HCT116 (cell line): ENCODE results near the gene ROBO1.

Experiments
- ATF3 ChIP-seq: IDR thresholded peaks from 2 replicates; pipeline ENCODE4 v1.6.1; 2012
- CEBPB ChIP-seq: IDR thresholded peaks from 2 replicates; pipeline ENCODE4 v1.6.1; 2012; ENCODE audit warnings: low read depth
- CTCF ChIP-seq, 3 experiments: fragments of 200-600 bp in 1 of 3; sonication (generic) in 1 of 3; IDR thresholded peaks in 2 of 3; conservative IDR thresholded peaks in 1 of 3; 2 replicates each; pipeline ENCODE4 v1.5.1; 2012 to 2017; ENCODE audit warnings: low read depth in 2 of 3, low read length in 2 of 3, antibody characterized with exemption in 1 of 3, borderline replicate concordance in 1 of 3, control low read depth in 1 of 3, mild to moderate bottlenecking in 1 of 3, mixed read lengths in 1 of 3, mixed run types in 1 of 3, moderate library complexity in 1 of 3; ENCODE audit not compliant: insufficient read depth in 1 of 3
- EGR1 ChIP-seq: IDR thresholded peaks from 2 replicates; pipeline ENCODE4 v1.6.1; 2012; ENCODE audit warnings: low read depth
- EZH2 ChIP-seq: fragments of 200-600 bp; sonication (generic); IDR thresholded peaks from 2 replicates; pipeline ENCODE4 v1.6.1; 2017; ENCODE audit warnings: antibody characterized with exemption, mixed run types
- EZH2phosphoT487 ChIP-seq: fragments of 200-600 bp; IDR thresholded peaks from 2 replicates; pipeline ENCODE4 v1.6.1; 2018; ENCODE audit warnings: antibody characterized with exemption, borderline replicate concordance
- POLR2A ChIP-seq: IDR thresholded peaks from 2 replicates; pipeline ENCODE4 v1.7.0; 2011; ENCODE audit warnings: borderline replicate concordance; ENCODE audit not compliant: insufficient read depth, insufficient read length; ENCODE audit errors: extremely low read depth
- POLR2AphosphoS5 ChIP-seq: IDR thresholded peaks from 2 replicates; pipeline ENCODE4 v1.6.1; 2011; ENCODE audit warnings: mild to moderate bottlenecking, low read depth, low read length, moderate library complexity
- REST ChIP-seq: IDR thresholded peaks from 2 replicates; pipeline ENCODE4 v1.6.1; 2012; ENCODE audit warnings: low read depth
- SIN3A ChIP-seq: IDR thresholded peaks from 2 replicates; pipeline ENCODE4 v1.6.1; 2012; ENCODE audit warnings: low read depth
- YY1 ChIP-seq: IDR thresholded peaks from 2 replicates; pipeline ENCODE4 v1.6.1; 2011; ENCODE audit warnings: low read length, low read depth, moderate library complexity, mild to moderate bottlenecking; ENCODE audit not compliant: insufficient replicate concordance; ENCODE audit errors: extremely low read depth
- ZNF274 ChIP-seq: fragments of 200-500 bp; sonication (Bioruptor generic); IDR thresholded peaks from 2 replicates; pipeline ENCODE4 v1.6.1; 2014; ENCODE audit warnings: mild to moderate bottlenecking, low read depth, low read length, inconsistent platforms

- TF ChIP-seq POLR2A (no peak), REST (no peak), POLR2AphosphoS5 (no peak), EZH2phosphoT487 (no peak), CTCF (IDR thresholded peaks at IDR 0.05 in 2 of 3, conservative IDR thresholded peaks at IDR 0.05 in 1 of 3; ENCODE audit: borderline replicate concordance in 1 of 3, insufficient read depth in 1 of 3, low read depth in 2 of 3, low read length in 2 of 3) (no peak), YY1 (no peak), EGR1 (no peak), EZH2 (no peak), CEBPB (no peak), SIN3A (no peak), ATF3 (no peak), ZNF274 (no peak)
Measured at GRCh38 chr3:78698431-78698830, 1069.4 kb downstream of the ROBO1 start.
